Measurements from ENCODE around the gene HMCN1. TPM values are rescaled to one million over a fixed set of nuclear protein-coding genes. Genes with fewer than 3 reads are reported as not detected.
A peak's percentile ranks its signal among the peaks of the same experiment; 100 is the strongest.

Gene HMCN1
- polyA plus RNA-seq, 1 experiment, result 20.9 TPM

GRCh38 chr1:185860859-185861258 lies 126.7 kb downstream of the HMCN1 start:
- ChIA-PET CTCF (interaction anchor here (1.3 kb wide), 1 partner anchor 142 kb away, joined by 10 read pairs; no protein-coding TSS in a partner anchor), POLR2A (interaction anchor here (0.6 kb wide), 1 partner anchor 166 kb away, joined by 3 read pairs; no protein-coding TSS in a partner anchor)
- H3K4me3 ChIP-seq (ENCODE audit: low read depth, low read length), result no peak overlapping the region
- no peak for TF ChIP-seq CTCF (IDR thresholded peaks at IDR 0.05; ENCODE audit: low read depth, low read length)
- H3K9me3 ChIP-seq (ENCODE audit: control insufficient read depth, insufficient read depth, low read length), result no peaks in the 10 kb centered on the region
- no peaks in the 10 kb centered on the region for H3K27me3 ChIP-seq (ENCODE audit: control insufficient read depth, insufficient read depth, low read length)
- DNase-seq (ENCODE audit: low read depth, low spot score), result no peak
- no peak overlapping the region for H3K27ac ChIP-seq (ENCODE audit: low read depth, low read length)

- no peak for TF ChIP-seq CTCF (IDR thresholded peaks at IDR 0.05; ENCODE audit: low read depth, low read length)
- Histone ChIP-seq H3K27ac (ENCODE audit: low read depth, low read length) (no peak overlapping the region), H3K4me3 (ENCODE audit: low read depth, low read length) (no peak overlapping the region), H3K9me3 (ENCODE audit: control insufficient read depth, insufficient read depth, low read length) (no peaks in the 10 kb centered on the region), H3K27me3 (ENCODE audit: control insufficient read depth, insufficient read depth, low read length) (no peaks in the 10 kb centered on the region)
- DNase-seq (ENCODE audit: low read depth, low spot score), result no peak
- ChIA-PET CTCF (interaction anchor here (0.8 to 1.3 kb wide), 2 partner anchors 19 to 143 kb away, joined by 3 to 10 read pairs; no protein-coding TSS in a partner anchor), POLR2A (no interaction called here)
These were observed 127.4 kb downstream of the HMCN1 start for GRCh38 chr1:185861630-185862029.

- no peak for DNase-seq (ENCODE audit: low read depth, low spot score)
- no peak overlapping the region for H3K27ac ChIP-seq (ENCODE audit: low read depth, low read length)
- ChIA-PET POLR2A (no interaction called here), CTCF (interaction anchor here (0.8 kb wide), 1 partner anchor 18 kb away, joined by 3 read pairs; no protein-coding TSS in a partner anchor)
- no peaks in the 10 kb centered on the region for H3K27me3 ChIP-seq (ENCODE audit: control insufficient read depth, insufficient read depth, low read length)
- no peaks in the 10 kb centered on the region for H3K9me3 ChIP-seq (ENCODE audit: control insufficient read depth, insufficient read depth, low read length)
- H3K4me3 ChIP-seq (ENCODE audit: low read depth, low read length), result no peak overlapping the region
- no peak for TF ChIP-seq CTCF (IDR thresholded peaks at IDR 0.05; ENCODE audit: low read depth, low read length)
These were observed 128.0 kb downstream of the HMCN1 start for GRCh38 chr1:185862235-185862634.

- Histone ChIP-seq H3K27me3 (ENCODE audit: control insufficient read depth, insufficient read depth, low read length) (no peaks in the 10 kb centered on the region), H3K27ac (ENCODE audit: low read depth, low read length) (no peak overlapping the region), H3K4me3 (ENCODE audit: low read depth, low read length) (no peak overlapping the region), H3K9me3 (ENCODE audit: control insufficient read depth, insufficient read depth, low read length) (no peaks in the 10 kb centered on the region)
- TF ChIP-seq CTCF (IDR thresholded peaks at IDR 0.05; ENCODE audit: low read depth, low read length), result no peak
- ChIA-PET POLR2A (no interaction called here), CTCF (interaction anchor here (1.3 kb wide), 1 partner anchor 143 kb away, joined by 3 read pairs; no protein-coding TSS in a partner anchor)
- DNase-seq (ENCODE audit: low read depth, low spot score), result no peak
These were observed 130.1 kb downstream of the HMCN1 start for GRCh38 chr1:185864331-185864730.

DNA sequence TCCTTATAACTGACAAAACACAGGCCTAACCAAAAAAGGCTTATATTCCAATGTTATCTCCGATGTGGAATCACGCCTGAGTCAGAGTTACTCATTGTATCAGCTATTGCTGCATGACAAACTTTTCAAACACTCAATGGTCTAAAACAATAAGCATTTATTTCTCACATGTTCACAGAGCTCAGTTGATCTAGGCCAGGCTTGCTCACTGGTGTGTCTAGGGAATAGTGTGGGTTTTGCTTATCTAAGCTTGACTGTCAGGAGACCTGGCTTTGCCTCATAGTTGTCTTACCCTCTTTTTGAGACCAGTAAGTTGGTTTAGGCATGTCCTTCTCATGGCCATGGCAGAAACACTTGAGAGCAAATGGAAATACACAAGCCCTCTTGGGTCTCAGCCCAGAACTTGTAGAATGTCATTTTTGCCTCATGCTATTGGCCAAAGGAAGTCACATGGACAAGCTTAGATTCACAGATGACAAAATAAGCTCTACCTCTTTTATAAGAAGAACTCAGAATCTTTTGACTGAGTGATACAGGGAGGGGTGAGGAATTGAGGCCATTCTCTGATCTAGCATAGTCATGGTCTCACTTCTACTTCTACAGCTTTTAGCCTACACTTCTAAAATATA lies 130.8 kb downstream of the HMCN1 start:
- ChIA-PET CTCF (interaction anchor here (1.3 kb wide), 1 partner anchor 144 kb away, joined by 3 read pairs; no protein-coding TSS in a partner anchor), POLR2A (interaction anchor here (0.6 kb wide), 1 partner anchor 381 kb away, joined by 3 read pairs; no protein-coding TSS in a partner anchor)
- TF ChIP-seq CTCF (IDR thresholded peaks at IDR 0.05; ENCODE audit: low read depth, low read length), result no peak
- Histone ChIP-seq H3K4me3 (ENCODE audit: low read depth, low read length) (no peak overlapping the region), H3K27ac (ENCODE audit: low read depth, low read length) (peak overlapping the region; percentile 63), H3K27me3 (ENCODE audit: control insufficient read depth, insufficient read depth, low read length) (no peaks in the 10 kb centered on the region), H3K9me3 (ENCODE audit: control insufficient read depth, insufficient read depth, low read length) (no peaks in the 10 kb centered on the region)
- peak; percentile 61 for DNase-seq (ENCODE audit: low read depth, low spot score)
